ENCODE results near the gene RPS8. TPM values are rescaled to one million over a fixed set of nuclear protein-coding genes. Genes with fewer than 3 reads are reported as not detected.
A peak's percentile ranks its signal among the peaks of the same experiment; 100 is the strongest.

Gene RPS8
- total and polyA plus RNA-seq, 7 donors = 935 to 2,158 (median 1,193) TPM

DNA sequence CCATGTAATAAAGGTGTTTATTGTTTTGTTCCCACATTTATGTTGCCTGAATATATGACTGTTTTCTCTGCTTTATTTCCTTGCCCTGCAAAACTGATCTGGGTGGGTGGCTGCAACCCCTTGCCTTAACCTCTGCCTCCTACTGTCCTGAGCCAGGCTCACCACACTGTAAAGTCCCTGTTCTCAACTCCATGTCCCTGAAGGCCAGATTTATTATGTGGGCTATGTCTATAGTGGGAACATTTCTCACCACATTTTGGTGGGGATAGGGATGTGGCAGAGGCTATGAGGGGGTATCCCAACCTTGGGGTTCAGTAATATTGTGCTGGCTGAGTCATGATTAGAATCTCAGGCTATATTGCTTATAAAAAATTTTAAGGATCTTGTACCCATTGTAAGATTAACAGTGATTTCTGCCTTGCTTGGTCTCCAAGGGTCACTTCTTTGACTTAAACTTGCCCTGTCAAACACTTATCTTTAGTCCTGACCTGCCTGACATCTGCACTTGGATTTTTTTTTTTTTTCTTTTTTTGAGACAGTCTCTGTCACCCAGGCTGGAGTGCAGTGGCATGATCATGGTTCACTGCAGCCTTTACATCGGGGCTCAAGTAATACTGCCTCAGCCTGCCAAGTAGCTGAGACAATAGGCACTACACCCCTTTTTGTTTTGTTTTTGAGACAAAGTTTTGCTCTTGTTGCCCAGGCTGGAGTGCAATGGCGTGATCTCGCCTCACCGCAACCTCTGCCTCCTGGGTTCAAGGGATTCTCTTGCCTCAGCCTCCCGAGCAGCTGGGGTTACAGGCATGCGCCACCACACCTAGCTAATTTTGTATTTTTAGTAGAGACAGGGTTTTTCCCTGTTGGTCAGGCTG, 3.6 kb downstream of the RPS8 start:
- DNase-seq (no peak), ATAC-seq (no peak)
- no peak overlapping the region for H3K27ac ChIP-seq
- H3K4me1 ChIP-seq = peaks cover 16% of the 10 kb centered on the region
- no peaks in the 10 kb centered on the region for H3K27me3 ChIP-seq (ENCODE audit: insufficient read depth in 3 of 3, low read length in 2 of 3)
- H3K4me3 ChIP-seq = no peak overlapping the region
- intact Hi-C loops (cut with DNase I) = no loop called here
- no peaks in the 10 kb centered on the region for H3K9me3 ChIP-seq
- 90 to 93% (median 92%) methylated on average over 6 of the region's 6 CpGs for WGBS, 3 donors
- H3K36me3 ChIP-seq (ENCODE audit: insufficient read depth in 1 of 2, low read depth in 1 of 2) = peaks cover 9 to 55% of the 10 kb centered on the region in 2 donors
- TF ChIP-seq, protein P1, sequence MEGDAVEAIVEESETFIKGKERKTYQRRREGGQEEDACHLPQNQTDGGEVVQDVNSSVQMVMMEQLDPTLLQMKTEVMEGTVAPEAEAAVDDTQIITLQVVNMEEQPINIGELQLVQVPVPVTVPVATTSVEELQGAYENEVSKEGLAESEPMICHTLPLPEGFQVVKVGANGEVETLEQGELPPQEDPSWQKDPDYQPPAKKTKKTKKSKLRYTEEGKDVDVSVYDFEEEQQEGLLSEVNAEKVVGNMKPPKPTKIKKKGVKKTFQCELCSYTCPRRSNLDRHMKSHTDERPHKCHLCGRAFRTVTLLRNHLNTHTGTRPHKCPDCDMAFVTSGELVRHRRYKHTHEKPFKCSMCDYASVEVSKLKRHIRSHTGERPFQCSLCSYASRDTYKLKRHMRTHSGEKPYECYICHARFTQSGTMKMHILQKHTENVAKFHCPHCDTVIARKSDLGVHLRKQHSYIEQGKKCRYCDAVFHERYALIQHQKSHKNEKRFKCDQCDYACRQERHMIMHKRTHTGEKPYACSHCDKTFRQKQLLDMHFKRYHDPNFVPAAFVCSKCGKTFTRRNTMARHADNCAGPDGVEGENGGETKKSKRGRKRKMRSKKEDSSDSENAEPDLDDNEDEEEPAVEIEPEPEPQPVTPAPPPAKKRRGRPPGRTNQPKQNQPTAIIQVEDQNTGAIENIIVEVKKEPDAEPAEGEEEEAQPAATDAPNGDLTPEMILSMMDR (IDR thresholded peaks at IDR 0.05) = no peak

DNA sequence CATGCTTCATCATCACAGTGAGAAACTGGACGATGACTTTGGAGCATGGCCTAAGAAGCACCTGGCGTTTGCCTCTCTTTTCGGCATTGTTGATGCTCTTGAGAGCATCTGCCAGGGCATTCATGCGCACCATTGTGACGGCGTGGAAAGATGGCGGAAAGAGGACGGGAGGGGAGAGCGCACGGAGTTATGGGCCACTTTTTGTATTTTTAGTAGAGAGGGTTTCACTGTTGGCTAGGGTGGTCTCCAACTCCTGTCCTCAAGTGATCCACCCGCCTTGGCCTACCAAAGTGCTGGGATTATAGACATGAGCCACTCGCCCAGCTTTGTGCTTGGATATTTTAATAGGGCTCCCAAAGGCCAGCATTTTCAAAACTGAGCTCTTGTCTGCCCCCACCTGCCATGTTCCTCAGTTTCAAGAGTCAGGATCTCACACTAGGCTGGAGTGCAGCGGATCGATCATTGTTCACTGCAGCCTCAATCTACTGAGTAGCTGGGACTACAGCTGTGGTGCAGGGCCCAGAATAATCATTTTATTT, 5.3 kb downstream of the RPS8 start:
- Histone ChIP-seq H3K4me3 (no peak overlapping the region), H3K27me3 (ENCODE audit: insufficient read depth in 3 of 3, low read length in 2 of 3) (no peaks in the 10 kb centered on the region), H3K9me3 (no peaks in the 10 kb centered on the region), H3K27ac (no peak overlapping the region), H3K36me3 (ENCODE audit: insufficient read depth in 1 of 2, low read depth in 1 of 2) (peaks cover 9 to 55% of the 10 kb centered on the region in 2 donors), H3K4me1 (peaks cover 25% of the 10 kb centered on the region)
- ATAC-seq = no peak
- TF ChIP-seq, protein P1 (IDR thresholded peaks at IDR 0.05) = no peak
- no peak for DNase-seq
- 84 to 91% (median 84%) methylated on average over 14 of the region's 14 CpGs for WGBS, 3 donors
- intact Hi-C loops (cut with DNase I) = no loop called here

DNA sequence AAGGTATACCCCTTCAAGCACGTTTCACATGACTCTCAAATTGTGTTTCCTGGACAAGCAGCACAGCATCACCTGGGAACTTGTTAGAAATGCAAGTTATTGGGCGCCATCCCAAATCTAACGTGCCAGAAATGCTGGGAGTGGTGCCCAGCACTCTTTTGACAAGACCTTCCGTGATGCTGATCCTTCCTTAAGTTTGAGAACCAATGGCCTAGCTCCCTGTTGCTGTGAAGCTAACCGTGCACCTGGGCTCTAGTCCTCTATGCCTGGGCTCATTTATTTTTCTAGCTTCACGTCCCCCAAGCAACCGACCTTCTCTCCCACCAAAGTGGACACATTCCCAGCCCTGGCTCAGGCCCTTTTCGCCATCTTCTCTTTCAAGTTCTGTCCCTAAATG, 8.4 kb downstream of the RPS8 start:
- no peak for DNase-seq
- ATAC-seq = no peak
- no peak overlapping the region for H3K27ac ChIP-seq
- no peaks in the 10 kb centered on the region for H3K27me3 ChIP-seq (ENCODE audit: insufficient read depth in 3 of 3, low read length in 2 of 3)
- TF ChIP-seq, protein P1 (IDR thresholded peaks at IDR 0.05) = no peak
- intact Hi-C loops (cut with DNase I) = no loop called here
- H3K4me1 ChIP-seq = peaks cover 19% of the 10 kb centered on the region
- H3K4me3 ChIP-seq = peak overlapping the region; percentile 68
- peaks cover 0 to 31% of the 10 kb centered on the region in 2 donors for H3K36me3 ChIP-seq (ENCODE audit: insufficient read depth in 1 of 2, low read depth in 1 of 2)
- no peaks in the 10 kb centered on the region for H3K9me3 ChIP-seq
- WGBS, 3 donors = 35 to 45% (median 39%) methylated on average over 8 of the region's 8 CpGs

DNA sequence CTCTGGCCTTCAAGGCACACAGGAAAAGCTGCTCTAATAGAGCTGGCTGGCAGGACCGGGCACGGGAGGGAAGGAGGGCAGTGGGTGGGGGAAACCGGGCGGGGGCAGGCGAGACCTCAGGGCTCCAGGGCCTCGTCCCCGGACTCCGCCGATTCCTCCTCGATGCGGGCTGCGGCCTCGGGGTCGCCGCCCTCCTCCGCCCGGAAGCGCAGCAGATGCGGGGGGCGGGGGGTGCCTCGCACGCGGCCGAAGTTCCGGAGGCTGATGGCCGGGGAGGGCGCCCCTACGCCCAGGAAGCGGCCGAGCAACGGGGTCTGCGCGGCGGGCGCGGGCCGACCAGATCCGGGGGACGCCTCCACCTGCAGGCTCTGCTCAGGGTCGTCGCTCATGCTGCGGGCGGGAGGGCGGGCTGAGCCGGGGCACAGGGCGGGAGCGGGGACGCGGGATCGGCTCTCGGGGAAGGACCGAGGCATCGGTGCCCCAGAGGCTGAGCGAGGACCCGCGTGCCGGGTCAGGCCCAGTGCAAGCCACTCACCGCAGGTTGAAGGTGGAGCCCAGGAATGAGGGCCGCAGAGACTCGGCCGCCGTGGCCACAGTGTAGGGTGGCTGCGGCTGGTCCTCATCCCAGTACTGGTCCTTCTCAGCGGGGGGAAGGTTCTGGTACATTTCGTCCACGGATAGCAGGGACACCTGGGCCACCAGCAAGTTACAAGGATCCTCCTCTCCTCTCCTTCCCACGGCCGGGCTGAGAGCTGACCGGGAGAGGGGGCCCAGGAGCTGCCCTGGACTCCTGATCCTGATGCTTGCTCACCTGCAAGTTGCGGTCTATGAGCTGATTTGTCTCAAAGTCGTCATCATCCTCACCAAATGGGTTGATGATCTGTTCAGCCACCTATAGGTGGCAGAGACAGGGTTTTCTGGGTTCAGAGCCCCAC, 9.0 kb downstream of the RPS8 start:
- intact Hi-C loops (cut with DNase I) = loop anchor here (5.0 kb wide), 2 partner anchors 38 to 513 kb away; no protein-coding TSS in a partner anchor
- H3K4me1 ChIP-seq = peaks cover 19% of the 10 kb centered on the region
- peaks cover 0 to 24% of the 10 kb centered on the region in 2 donors for H3K36me3 ChIP-seq (ENCODE audit: insufficient read depth in 1 of 2, low read depth in 1 of 2)
- no peaks in the 10 kb centered on the region for H3K9me3 ChIP-seq
- no peak for DNase-seq
- peak overlapping the region; percentile 68 for H3K4me3 ChIP-seq
- peak; percentile 11 to 25 (median 16) for ATAC-seq
- H3K27me3 ChIP-seq (ENCODE audit: insufficient read depth in 3 of 3, low read length in 2 of 3) = no peaks in the 10 kb centered on the region
- H3K27ac ChIP-seq = no peak overlapping the region
- 8 to 10% (median 9%) methylated on average over 44 to 71 of the region's 71 CpGs for WGBS, 3 donors
- TF ChIP-seq, protein P1 (IDR thresholded peaks at IDR 0.05) = no peak
